ENCODE data around the gene ADGRG1.
A peak's percentile ranks its signal among the peaks of the same experiment; 100 is the strongest.

Gene ADGRG1

DNA sequence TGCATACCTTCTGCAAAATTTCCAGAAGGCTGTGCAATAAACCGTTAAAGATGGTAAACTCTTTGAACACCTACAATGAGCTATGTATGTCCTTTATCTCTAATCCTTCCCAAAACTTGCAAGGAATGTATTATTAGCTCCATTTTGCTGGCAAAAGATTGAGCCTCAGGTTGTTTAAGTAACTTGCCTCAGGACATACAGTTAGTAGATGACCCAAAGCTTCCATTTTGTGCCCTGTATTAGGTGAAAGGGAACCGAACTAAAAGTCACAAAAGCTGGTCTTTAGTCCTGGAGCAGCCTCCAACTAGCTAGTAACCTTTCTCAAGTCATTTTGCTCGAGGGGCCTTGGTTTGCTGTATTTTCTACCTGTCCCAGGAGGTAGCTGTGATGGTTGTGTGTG is 44.0 kb downstream of the ADGRG1 start:
- Histone ChIP-seq H3K27me3 (ENCODE audit: control insufficient read depth, insufficient read depth, low read length) (0 out of 2 replicates have a peak, but pooled peaks cover 7% of the 10 kb centered on the region), H3K36me3 (ENCODE audit: control insufficient read depth, insufficient read depth, low read length) (no peaks in the 10 kb centered on the region), H3K4me3 (ENCODE audit: low read depth, low read length) (no peak overlapping the region), H3K9ac (ENCODE audit: low read length) (no peak overlapping the region), H3K27ac (ENCODE audit: low read depth, low read length) (no peak overlapping the region), H3K9me3 (ENCODE audit: control insufficient read depth, insufficient read depth, low read depth, low read length) (no peaks in the 10 kb centered on the region), H3K4me1 (ENCODE audit: control insufficient read depth, insufficient read depth, low read length) (peaks cover 22% of the 10 kb centered on the region)

- Histone ChIP-seq H3K27ac (ENCODE audit: low read depth, low read length) (no peak overlapping the region), H3K4me3 (ENCODE audit: low read depth, low read length) (no peak overlapping the region), H3K27me3 (ENCODE audit: control insufficient read depth, insufficient read depth, low read length) (0 out of 2 replicates have a peak, but pooled peaks cover 7% of the 10 kb centered on the region), H3K36me3 (ENCODE audit: control insufficient read depth, insufficient read depth, low read length) (no peaks in the 10 kb centered on the region), H3K9ac (ENCODE audit: low read length) (no peak overlapping the region), H3K9me3 (ENCODE audit: control insufficient read depth, insufficient read depth, low read depth, low read length) (no peaks in the 10 kb centered on the region), H3K4me1 (ENCODE audit: control insufficient read depth, insufficient read depth, low read length) (peaks cover 22% of the 10 kb centered on the region)
Measured at GRCh38 chr16:57672824-57673223, 44.4 kb downstream of the ADGRG1 start.

GRCh38 chr16:57675741-57676551 is 47.5 kb downstream of the ADGRG1 start:
- Histone ChIP-seq H3K4me3 (ENCODE audit: low read depth, low read length) (peak overlapping the region; percentile 34; the same call in 1 of the 2 replicates), H3K4me1 (ENCODE audit: control insufficient read depth, insufficient read depth, low read length) (peaks cover 26% of the 10 kb centered on the region), H3K27me3 (ENCODE audit: control insufficient read depth, insufficient read depth, low read length) (0 out of 2 replicates have a peak, but pooled peaks cover 7% of the 10 kb centered on the region), H3K27ac (ENCODE audit: low read depth, low read length) (no peak overlapping the region), H3K9me3 (ENCODE audit: control insufficient read depth, insufficient read depth, low read depth, low read length) (no peaks in the 10 kb centered on the region), H3K36me3 (ENCODE audit: control insufficient read depth, insufficient read depth, low read length) (no peaks in the 10 kb centered on the region), H3K9ac (ENCODE audit: low read length) (no peak overlapping the region)

GRCh38 chr16:57676553-57677085 is 48.2 kb downstream of the ADGRG1 start:
- no peaks in the 10 kb centered on the region for H3K9me3 ChIP-seq (ENCODE audit: control insufficient read depth, insufficient read depth, low read depth, low read length)
- H3K27me3 ChIP-seq (ENCODE audit: control insufficient read depth, insufficient read depth, low read length), result 0 out of 2 replicates have a peak, but pooled peaks cover 7% of the 10 kb centered on the region
- H3K4me1 ChIP-seq (ENCODE audit: control insufficient read depth, insufficient read depth, low read length), result peaks cover 26% of the 10 kb centered on the region
- no peak overlapping the region for H3K4me3 ChIP-seq (ENCODE audit: low read depth, low read length)
- H3K9ac ChIP-seq (ENCODE audit: low read length), result no peak overlapping the region
- H3K36me3 ChIP-seq (ENCODE audit: control insufficient read depth, insufficient read depth, low read length), result no peaks in the 10 kb centered on the region
- no peak overlapping the region for H3K27ac ChIP-seq (ENCODE audit: low read depth, low read length)

- Histone ChIP-seq H3K27me3 (ENCODE audit: control insufficient read depth, insufficient read depth, low read length) (0 out of 2 replicates have a peak, but pooled peaks cover 7% of the 10 kb centered on the region), H3K36me3 (ENCODE audit: control insufficient read depth, insufficient read depth, low read length) (no peaks in the 10 kb centered on the region), H3K27ac (ENCODE audit: low read depth, low read length) (no peak overlapping the region), H3K4me1 (ENCODE audit: control insufficient read depth, insufficient read depth, low read length) (peaks cover 26% of the 10 kb centered on the region), H3K4me3 (ENCODE audit: low read depth, low read length) (no peak overlapping the region), H3K9me3 (ENCODE audit: control insufficient read depth, insufficient read depth, low read depth, low read length) (no peaks in the 10 kb centered on the region), H3K9ac (ENCODE audit: low read length) (no peak overlapping the region)
Measured at GRCh38 chr16:57677622-57678369, 49.4 kb downstream of the ADGRG1 start.

DNA sequence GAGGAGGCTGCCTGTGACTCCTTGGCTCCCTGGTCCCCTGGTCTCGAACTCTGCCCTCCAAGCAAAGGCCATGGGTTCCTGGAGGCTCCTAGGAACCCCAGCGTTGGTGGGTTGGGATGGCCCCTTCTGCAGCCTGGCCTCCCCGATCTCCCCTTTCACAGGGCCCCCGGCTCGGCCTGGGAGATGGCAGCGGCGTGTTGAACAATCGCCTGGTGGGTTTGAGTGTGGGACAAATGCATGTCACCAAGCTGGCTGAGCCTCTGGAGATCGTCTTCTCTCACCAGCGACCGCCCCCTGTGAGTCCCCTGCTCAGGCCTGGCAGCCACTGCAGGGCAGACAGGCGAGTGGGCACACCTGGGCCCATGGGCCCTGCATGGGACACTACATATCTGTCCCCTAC is 50.6 kb downstream of the ADGRG1 start:
- Histone ChIP-seq H3K27ac (ENCODE audit: low read depth, low read length) (no peak overlapping the region), H3K4me3 (ENCODE audit: low read depth, low read length) (no peak overlapping the region), H3K36me3 (ENCODE audit: control insufficient read depth, insufficient read depth, low read length) (no peaks in the 10 kb centered on the region)

DNA sequence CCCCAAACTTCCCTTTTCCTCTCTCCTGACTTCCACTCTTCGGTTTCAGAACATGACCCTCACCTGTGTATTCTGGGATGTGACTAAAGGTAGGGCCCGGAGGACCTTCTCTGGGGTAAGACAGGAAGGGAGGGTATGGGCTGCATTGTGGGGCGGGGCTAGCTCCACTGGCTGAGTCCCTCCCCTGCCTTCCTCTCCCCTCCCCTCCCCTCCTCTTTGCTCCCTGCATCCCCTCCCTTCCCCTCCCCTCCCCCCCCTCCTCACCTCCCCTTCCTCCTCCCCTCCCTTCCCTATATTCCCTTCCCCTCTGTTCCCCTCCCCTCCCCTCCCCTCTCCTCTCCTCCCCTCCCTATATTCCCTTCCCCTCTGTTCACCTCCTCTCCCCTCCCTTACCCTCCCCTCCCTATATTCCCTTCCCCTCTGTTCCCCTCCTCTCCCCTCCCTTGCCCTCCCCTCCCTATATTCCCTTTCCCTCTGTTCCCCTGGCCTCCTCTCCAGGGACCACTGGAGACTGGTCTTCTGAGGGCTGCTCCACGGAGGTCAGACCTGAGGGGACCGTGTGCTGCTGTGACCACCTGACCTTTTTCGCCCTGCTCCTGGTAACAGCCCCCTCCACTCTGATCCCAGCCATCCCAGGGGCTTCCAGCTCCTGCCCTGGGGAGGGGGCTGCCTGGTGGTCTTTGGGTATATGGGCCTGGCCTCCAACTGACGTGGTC is 51.5 kb downstream of the ADGRG1 start:
- H3K9ac ChIP-seq (ENCODE audit: low read length), result no peak overlapping the region
- no peaks in the 10 kb centered on the region for H3K36me3 ChIP-seq (ENCODE audit: control insufficient read depth, insufficient read depth, low read length)
- no peak overlapping the region for H3K27ac ChIP-seq (ENCODE audit: low read depth, low read length)
- H3K9me3 ChIP-seq (ENCODE audit: control insufficient read depth, insufficient read depth, low read depth, low read length), result no peaks in the 10 kb centered on the region
- H3K4me1 ChIP-seq (ENCODE audit: control insufficient read depth, insufficient read depth, low read length), result peaks cover 26% of the 10 kb centered on the region
- H3K27me3 ChIP-seq (ENCODE audit: control insufficient read depth, insufficient read depth, low read length), result no peaks in the 10 kb centered on the region
- no peak overlapping the region for H3K4me3 ChIP-seq (ENCODE audit: low read depth, low read length)

More for the DNA sequence above, 50.6 kb downstream of the ADGRG1 start:
- H3K9me3 ChIP-seq (ENCODE audit: control insufficient read depth, insufficient read depth, low read depth, low read length), result no peaks in the 10 kb centered on the region
- H3K9ac ChIP-seq (ENCODE audit: low read length), result no peak overlapping the region
- peaks cover 26% of the 10 kb centered on the region for H3K4me1 ChIP-seq (ENCODE audit: control insufficient read depth, insufficient read depth, low read length)
- H3K27me3 ChIP-seq (ENCODE audit: control insufficient read depth, insufficient read depth, low read length), result no peaks in the 10 kb centered on the region

DNA sequence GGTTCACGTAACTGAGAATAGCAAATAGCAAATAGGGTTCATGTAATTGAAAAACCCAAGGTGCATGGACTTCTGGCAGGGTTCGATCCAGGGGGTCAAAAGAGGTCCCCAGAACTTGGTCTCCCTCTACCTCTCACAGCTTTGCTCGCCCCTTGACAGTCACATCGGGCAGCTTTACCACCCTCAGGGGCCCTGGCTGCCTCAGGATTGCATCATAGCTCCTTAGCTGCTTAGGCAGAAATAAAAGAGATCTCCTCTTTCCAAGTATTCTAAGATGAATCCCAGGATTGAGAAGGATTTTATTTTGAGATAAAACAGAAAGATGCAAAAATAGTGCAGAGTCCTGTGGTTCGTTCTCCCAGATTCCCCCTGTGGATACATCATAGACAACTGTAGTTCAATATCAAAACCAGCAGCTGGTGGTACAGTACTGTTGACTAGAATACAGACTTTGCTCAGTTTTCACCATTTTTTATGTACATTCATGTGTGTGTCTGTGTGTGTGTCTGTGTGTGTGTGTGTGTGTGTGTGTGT is 52.5 kb downstream of the ADGRG1 start:
- Histone ChIP-seq H3K4me1 (ENCODE audit: control insufficient read depth, insufficient read depth, low read length) (peaks cover 20% of the 10 kb centered on the region), H3K9ac (ENCODE audit: low read length) (no peak overlapping the region), H3K27me3 (ENCODE audit: control insufficient read depth, insufficient read depth, low read length) (no peaks in the 10 kb centered on the region), H3K36me3 (ENCODE audit: control insufficient read depth, insufficient read depth, low read length) (no peaks in the 10 kb centered on the region), H3K4me3 (ENCODE audit: low read depth, low read length) (no peak overlapping the region), H3K27ac (ENCODE audit: low read depth, low read length) (no peak overlapping the region), H3K9me3 (ENCODE audit: control insufficient read depth, insufficient read depth, low read depth, low read length) (no peaks in the 10 kb centered on the region)

GRCh38 chr16:57681950-57682728 is 53.7 kb downstream of the ADGRG1 start:
- Histone ChIP-seq H3K4me3 (ENCODE audit: low read depth, low read length) (no peak overlapping the region), H3K4me1 (ENCODE audit: control insufficient read depth, insufficient read depth, low read length) (peaks cover 9% of the 10 kb centered on the region; the same call in 1 of the 2 replicates), H3K36me3 (ENCODE audit: control insufficient read depth, insufficient read depth, low read length) (no peaks in the 10 kb centered on the region), H3K27me3 (ENCODE audit: control insufficient read depth, insufficient read depth, low read length) (no peaks in the 10 kb centered on the region), H3K9ac (ENCODE audit: low read length) (no peak overlapping the region), H3K9me3 (ENCODE audit: control insufficient read depth, insufficient read depth, low read depth, low read length) (no peaks in the 10 kb centered on the region), H3K27ac (ENCODE audit: low read depth, low read length) (no peak overlapping the region)

Measured in HUES6 (cell line).